GM19240 (cell line): ENCODE results near the gene ATE1.
A peak's percentile ranks its signal among the peaks of the same experiment; 100 is the strongest.
"Not testable (repeated sequence)": the region's sequence is repeated elsewhere in the genome, so short reads cannot be mapped to it uniquely, and the experiment has no call there.

ENCODE experiments used
- DNase-seq: peaks from one replicate; pipeline ENCODE4 v3.0.0; 2011; ENCODE audit warnings: low spot score; ENCODE audit not compliant: insufficient read length

Gene ATE1

DNA sequence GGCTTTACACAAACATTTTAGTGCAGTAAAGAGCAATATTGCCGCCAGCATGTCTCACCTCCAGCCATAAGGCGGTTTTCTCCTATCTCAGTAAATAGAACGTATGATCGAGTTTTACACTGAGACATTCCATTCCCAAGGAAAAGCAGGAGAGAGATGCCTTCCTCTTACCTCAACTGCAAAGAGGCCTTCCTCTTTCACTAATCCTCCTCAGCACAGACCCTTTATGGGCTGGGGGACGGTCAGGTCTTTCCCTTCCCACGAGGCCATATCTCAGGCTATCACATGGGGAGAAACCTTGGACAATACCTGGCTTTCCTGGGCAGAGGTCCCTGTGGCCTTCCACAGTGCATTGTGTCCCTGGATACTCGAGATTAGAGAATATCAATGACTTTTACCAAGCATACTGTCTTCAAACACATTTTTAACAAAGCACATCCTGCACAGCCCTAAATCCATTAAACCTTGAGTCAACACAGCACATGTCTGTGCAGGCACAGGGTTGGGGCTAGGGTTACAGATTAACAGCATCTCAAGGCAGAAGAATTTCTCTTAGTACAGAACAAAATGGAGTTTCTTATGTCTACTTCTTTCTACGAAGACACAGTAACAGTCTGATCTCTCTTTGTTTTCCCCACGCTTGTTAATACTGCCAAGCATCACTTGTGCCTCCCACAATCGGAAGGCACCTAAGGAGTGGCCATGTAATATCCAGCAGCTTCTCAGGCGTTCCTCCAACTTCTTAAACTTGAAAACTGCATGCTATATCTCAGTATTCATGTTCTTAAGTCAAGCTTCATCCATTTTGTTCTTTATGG is 2.6 kb upstream of the ATE1 start:
- not testable (repeated sequence) for DNase-seq

DNA sequence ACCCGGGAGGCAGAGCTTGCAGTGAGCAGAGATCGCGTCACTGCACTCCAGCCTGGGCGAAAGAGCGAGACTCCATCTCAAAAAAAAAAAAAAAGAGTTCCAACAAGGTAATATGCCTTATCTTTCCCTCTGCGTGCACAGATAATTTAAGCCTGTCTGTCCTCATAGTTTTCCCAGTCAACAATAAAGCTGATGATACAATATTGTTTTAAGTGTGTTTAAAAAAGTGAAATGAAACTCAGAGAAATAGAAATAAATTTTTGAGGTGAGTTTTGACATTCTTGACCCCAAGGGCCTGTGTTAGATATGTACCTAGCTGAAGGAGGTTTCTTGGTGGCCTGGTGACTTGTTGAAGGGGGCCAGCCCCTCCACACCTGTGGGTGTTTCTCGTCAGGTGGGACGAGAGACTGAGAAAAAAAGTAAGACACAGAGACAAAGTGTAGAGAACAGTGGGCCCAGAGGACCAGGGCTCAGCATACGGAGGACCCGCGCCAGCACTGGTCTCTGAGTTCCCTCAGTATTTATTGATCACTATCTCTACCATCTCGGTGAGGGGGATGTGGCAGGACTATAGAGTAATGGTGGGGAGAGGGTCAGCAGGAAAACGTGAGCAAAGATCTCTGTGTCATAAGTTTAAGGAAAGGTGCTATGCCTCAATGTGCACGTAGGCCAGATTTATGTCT is 1.9 kb upstream of the ATE1 start:
- DNase-seq, result not testable (repeated sequence)

DNA sequence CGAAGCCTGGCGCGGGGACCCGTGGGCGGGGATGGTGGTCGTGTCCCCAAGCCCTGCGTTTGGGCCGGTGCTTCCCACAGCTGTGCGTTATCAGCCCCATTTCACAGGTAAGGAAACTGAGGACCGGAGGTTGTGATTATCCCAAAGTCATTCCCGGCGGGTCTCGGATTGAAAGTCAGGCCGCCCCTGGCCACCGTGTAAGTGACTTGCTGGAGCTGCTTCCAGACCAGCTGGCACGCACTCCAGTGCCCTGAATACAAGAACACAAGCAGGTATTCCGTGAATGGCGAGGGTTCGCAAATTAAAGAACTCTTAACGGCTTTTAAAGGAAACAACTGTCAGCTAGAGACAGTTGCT is 675 bp upstream of the ATE1 start:
- DNase-seq, result no peak

DNA sequence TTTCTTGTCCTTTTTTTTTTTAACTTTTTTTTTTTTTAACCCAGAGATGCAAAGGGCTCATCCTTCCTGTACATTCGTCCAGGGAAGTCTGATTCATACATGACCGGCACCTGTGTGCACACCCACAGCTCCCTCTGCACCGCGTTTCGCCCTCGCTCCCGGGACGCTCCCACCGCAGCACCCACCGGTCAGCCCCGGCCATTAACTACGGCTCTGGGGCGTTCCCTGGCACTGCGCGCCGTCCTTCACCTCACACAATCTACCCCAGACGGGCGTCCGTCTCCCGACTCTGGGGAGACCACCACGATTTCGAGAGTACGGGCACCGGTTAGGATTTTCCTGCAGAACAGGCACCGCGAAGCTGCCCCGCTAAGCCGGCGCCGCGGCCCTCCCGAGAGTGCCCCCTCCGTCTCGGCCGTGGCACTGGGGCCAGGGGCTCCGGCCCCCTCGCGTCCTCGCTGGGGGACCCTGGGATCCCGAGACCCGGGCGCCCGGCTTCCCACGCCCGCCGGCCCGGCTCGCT is 452 bp downstream of the ATE1 start:
- DNase-seq, result no peak

DNA sequence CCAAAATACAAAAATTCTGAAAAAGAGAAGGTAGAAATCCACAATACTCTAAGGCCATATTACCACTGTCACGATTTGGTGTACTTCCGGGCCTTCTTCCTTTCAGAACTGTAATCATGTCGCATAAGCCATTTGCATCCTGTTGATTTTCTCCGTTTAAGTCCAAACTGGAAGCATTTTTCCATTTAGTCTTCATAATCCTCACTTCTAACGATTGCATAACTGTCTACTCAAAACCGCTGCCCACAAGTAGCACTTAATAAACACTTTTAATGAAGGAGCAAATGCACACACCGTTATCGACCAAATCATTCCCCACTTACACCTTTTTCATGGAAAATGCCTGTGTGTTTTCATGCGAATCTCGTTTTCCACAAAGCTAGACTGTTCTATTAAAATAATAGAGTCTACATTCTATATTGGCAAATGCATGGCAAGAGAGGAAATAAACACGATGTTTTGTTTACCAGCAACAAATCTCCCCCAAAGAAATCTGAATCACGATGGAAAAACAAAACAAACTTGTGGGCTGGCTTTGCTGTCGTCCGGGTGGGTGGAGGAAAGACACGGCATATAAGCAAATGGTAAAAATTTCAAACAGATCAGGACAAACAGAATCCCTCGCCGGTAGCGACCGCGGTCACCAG is 1.0 kb downstream of the ATE1 start:
- no peak for DNase-seq

DNA sequence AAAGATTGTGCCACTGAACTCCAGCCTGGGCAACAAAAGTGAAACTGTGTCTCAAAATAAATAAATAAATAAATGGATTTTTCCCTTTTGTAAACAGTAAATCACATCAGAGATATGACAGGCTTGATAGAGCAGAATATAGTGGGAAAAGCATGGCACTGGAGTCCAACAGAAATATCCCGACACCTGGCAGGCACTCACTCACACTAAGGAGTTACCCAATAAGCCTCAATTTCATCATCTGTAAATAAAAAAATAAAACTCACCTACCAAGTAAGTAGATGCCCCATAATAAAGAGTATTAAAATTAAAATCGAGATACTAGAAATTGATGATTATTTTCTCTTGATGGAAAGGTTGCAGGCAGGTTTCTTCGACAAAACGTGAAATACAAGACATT is 1.7 kb downstream of the ATE1 start:
- DNase-seq, result no peak

DNA sequence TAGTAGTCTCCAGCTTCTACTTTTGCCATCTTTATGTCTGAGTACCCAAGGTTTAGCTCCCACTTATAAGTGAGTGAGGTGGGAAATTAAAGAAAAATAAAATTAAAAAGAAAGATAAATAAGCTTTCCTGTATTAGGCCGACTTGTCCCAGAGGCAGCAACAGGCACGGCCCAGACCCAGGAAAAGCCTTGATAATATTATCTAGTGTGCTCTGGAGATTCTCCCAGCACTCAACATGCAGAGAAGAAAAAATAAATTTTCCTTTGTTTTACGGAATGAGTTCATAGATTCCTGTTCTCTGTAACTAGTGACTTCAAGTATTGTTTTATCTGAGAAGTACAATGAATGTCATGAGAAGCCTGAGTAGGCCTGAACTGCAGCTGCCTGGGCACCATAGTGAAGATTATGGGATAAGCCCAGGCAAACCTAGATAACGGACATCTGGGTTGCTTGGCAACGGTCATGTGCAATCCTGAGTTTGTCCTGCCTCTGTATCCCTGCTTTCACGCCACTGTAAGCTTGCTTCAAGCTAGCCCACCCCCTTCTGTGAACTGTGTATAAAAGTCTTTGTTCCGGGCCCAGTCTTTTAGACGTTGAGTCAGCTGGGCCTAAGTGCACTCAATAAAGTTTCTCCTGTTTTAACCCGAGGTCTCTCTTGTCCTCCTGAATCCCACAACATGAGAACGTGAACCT is 6.4 kb downstream of the ATE1 start:
- DNase-seq, result no peak

DNA sequence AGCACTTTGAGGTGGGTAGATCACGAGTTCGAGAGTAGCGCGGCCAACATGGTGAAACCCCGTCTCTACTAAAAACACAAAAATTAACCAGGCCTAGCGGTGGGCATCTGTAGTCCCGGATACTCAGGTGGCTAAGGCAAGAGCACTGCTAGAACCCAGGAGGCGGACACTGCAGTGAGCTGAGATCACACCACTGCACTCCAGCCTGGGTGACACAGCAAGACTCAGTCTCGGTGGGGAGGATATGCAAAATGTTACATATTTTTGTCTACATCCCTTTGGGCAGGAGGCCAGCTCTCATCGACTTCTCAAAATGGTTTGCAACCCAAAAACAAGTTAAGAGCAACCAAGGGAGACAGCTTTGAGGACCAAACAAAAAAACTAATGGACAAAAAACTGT is 8.2 kb downstream of the ATE1 start:
- no peak for DNase-seq

DNA sequence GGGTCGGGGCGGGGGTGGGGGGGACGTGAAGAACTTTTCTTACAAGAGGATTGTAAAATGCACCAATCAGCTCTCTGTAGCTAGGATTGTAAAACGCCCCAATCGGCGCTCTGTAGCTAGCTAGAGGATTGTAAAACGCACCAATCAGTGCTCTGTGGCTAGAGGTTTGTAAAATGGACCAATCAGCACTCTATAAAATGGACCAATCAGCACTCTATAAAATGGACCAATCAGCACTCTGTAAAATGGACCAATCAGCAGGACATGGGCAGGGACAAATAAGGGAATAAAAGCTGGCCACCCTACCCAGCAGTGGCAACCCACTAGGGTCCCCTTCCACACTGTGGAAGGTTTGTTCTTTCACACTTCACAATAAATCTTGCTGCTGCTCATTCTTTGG is 9.0 kb downstream of the ATE1 start:
- not testable (repeated sequence) for DNase-seq

DNA sequence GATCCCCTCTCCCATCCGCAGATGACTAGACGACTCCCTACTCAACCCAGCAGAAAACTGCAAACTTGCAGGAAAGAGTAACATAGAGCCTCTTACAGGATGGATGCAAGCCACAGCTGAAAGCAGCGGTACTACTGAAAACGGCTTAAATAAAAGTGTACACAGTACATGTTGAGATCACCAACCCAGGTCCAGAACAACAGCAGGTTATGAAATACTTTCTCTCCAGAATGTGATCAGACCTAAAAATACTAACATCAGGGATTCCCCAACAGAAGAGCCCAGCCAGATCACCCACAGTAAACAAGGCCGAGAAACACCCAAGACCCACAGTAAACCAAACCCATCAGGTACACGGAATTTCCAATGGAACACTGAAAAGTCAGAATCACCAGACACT is 13.2 kb downstream of the ATE1 start:
- no peak for DNase-seq

DNA sequence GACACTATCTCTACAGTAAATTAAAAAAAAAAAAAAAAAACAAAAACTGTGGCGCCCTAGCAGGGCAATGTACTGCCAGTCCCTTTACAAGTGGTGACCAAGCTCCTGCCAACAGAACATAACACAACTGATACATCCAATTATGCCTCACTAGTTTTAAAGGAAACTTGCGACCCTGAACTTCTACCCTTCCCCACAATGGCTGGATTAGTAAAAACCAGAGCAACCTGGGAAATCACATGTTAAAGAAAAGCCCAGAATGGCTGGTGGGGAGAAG is 16.5 kb downstream of the ATE1 start:
- DNase-seq, result no peak

DNA sequence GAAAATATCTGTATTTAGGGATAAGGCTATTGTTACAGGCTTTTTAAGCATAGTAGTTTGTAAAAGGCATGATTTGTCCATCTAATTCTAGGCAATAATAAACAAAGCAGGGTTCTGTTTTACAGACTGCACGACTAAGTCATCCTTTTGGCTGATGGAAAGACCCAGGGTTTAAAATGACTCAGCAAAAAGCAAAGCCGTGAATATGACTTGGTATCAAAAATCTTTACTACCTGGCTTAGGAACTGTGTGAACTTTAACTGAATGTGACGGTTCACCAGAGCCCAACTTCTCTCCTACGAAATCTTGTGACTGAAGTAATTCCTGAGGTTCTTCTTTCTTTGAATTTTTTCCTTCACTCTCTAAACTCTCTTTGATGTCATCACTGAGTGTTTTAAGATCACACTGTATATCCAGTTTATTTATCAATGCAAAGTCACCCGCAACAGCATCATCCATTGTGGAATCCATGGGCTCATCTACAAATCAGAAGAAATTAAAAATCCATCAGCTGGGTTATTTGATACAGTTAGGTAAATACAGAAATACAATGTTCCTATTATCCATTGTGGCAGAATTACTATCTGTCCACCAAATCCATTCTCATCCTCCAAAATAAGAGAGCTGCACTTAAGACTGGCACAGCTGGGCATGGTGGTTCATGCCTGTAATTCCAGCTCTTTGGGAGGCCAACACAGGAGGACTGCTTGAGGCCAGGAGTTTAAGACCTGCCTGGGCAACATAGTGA is 17.0 kb downstream of the ATE1 start:
- DNase-seq, result no peak

DNA sequence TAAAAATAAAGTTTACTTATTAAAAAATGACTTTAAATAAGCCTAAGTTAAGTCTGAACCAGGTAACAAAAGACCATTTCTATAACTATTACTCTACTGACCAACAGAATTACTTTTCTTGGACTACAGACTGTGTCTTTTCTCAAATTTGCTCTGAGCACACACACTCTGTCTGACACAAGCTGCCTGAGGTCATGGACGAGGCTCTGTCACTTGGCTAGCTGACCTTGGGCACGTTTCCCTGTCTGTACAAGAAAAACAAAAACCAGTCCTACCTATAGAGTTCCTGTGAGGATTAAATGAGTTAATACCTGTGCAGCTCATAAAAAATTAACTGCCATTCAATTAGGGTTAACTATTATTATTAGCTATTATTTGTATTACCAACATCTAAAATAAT is 22.9 kb downstream of the ATE1 start:
- DNase-seq, result no peak

DNA sequence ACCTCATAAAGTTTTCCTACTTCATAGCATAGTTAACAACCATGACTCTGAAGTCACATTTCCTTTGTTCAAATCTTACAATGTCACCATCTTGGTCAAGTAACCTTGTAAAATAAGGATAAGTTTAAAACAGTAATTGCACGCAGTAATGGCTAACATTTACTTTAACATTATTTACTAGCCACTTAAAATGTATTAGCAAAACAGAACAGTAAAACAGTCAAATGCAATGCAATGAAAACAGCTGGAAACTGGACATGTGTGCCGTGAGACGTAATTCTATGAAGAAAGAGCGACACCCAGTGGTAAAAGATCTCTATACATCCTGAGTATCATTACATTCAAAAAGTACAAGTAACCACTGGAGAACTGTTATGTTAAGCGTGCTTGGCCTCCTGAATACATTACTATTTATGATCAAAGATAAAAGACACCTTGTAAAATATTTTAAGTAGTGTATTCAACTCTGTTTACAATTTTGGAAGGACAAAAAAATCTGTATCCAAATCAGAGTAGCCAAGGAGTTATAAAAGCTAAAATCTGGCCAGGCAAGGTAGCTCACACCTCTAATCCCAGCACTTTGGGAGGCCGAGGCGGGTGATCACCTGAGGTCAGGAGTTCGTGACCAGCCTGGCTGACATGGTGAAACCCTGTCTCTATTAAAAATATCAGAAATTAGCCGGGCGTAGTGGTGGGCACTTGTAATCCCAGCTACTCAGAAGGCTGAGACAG is 27.2 kb downstream of the ATE1 start:
- peak; percentile 20 for DNase-seq

DNA sequence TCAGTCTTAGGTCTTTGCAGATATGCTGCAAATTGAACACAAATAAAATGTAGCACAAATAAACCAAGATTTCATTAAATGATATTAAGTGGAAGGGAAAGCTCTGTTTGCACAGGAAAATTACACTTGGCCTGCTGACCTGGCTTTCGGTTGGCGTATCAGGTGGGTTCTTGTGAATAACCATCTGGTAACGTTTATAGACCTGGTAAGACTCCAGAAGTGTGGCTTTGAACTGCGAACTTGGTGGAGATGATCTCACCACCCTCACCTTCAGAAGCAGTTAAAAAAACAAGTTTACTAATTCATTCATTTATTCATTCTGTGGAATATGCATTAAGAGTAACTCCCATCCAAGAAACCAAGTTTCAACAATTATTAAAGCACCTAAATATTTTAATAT is 28.1 kb downstream of the ATE1 start:
- DNase-seq, result no peak

DNA sequence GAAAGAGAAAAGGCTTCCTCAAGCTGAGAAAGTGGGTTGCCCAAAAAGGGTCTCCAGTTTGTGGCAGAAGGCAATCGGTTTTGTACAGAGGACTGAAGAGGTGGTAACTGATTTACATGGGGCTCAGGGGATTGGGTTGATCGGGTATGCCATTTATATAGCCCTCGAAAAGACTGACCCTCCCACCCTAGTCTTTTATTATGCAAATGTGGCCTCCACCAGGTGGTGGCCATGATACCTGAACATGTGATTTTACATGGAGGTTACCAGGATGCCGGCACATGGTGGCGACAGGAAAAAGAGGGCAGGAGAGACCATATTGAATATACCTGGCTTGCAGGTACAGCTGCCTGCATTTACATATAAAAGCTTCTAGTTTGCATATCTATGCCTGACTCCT is 36.7 kb downstream of the ATE1 start:
- DNase-seq, result no peak

DNA sequence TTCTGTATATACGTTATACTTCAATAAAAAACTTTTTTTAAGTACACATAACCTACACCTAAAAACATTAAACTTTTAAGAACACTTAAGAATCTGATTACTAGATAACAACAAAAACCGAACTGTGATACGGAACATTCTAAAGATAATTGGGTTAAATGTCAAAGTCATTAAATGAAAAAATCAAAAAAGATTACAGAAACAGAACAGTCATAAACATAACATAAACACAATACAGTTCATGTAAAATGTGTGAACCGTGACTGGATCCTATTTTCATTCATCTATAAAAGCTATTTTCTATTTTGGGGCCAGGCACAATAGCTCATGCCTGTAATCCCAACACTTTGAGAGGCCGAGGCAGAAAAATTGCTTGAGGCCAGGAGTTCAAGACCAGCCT is 38.6 kb downstream of the ATE1 start:
- no peak for DNase-seq

DNA sequence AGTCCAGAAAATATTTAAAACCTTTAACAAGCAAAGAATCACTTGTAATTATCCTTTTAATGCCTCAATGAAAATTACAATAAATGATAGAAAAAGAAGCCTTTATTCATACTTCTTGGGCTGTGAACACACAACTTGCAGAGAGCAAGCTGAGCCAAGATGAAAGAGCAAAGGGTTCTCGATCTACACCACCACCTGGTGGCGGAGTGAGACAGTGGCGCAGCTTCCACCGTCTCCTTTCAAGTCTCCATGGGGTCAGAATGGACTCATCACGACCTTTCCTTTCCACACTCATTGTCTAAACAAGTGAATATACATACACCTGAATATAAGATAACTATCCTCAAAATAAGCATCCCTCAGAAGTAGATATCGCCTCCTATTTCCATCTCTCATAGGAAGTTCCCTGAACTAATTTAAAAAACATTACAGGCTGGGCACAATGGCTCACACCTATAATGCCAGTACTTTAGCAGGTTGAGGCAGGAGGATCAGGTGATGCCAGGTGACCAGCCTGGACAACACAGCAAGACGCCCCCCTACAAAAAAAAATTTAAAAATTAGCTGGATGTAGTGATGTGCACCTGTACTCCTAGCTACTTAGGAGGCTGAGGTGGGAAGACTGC is 40.7 kb downstream of the ATE1 start:
- peak; percentile 25 for DNase-seq

DNA sequence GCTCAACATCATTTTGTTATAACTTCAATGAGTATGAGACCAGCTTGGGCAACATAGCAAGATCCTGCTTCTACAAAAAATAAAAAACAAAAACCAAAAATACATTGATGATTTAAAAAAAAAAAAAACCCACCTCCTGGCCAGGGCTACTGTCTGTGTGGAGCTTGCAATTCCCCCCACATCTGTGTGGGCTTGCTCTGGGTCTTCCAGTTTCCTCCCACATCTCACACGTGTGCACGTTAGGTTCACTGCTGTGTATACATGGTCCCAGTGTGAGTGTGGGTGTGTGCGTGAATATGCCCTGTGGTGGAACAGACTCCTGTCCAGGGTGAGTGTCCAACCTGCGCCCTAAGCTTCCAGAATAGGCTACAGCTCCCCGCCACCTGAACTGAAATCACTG is 41.6 kb downstream of the ATE1 start:
- DNase-seq, result no peak

DNA sequence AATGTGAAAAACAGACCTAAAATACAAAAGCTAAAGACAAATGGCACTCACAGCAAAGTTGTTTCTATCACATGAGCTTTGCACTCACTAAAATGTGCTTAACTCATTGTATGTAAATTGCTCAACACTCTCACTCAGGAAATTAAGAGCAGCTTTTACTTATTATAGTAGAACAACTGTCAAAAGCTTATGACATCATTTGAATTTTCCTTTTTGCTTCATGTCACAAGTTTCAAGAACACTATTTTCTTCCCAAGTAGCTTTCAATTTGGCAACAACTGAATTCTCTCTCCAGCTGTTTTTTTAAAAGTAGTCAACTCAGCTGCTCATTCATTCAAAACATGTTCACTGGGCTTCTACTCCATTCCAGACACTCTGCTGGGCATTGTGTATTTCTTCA is 46.9 kb downstream of the ATE1 start:
- DNase-seq, result no peak
